Uterus (tissue), 4 donors: ENCODE results near the gene FBXW8. TPM values are rescaled to one million over a fixed set of nuclear protein-coding genes. Genes with fewer than 3 reads are reported as not detected.

Experiments
- DNase-seq, 2 donors: peaks; one replicate each; pipeline ENCODE4 v3.0.0-alpha.2; 2019 to 2020
- H3K27ac ChIP-seq, 2 donors: fragments of 200-600 bp; sonication (generic); 1 replicate in 1 of 2; 2 replicates in 1 of 2; pipeline ENCODE4 v1.5.1; 2016 to 2018
- H3K27me3 ChIP-seq, 2 donors: fragments of 200-600 bp; sonication (generic); one replicate each; pipeline ENCODE4 v1.5.1; 2018 to 2019; ENCODE audit warnings: control low read depth in 1 of 2
- H3K36me3 ChIP-seq, 2 donors: fragments of 200-600 bp; sonication (generic); one replicate each; pipeline ENCODE4 v1.5.1; 2019; ENCODE audit warnings: control low read depth in 1 of 2
- H3K4me1 ChIP-seq, 2 donors: fragments of 200-600 bp; sonication (generic); one replicate each; pipeline ENCODE4 v1.5.1; 2018 to 2019; ENCODE audit warnings: control low read depth in 1 of 2
- H3K4me3 ChIP-seq, 2 donors: fragments of 200-600 bp; sonication (generic); 1 replicate in 1 of 2; 2 replicates in 1 of 2; pipeline ENCODE4 v1.5.1; 2018 to 2019; ENCODE audit warnings: mild to moderate bottlenecking in 1 of 2
- H3K9me3 ChIP-seq, 2 donors: fragments of 200-600 bp; sonication (generic); one replicate each; pipeline ENCODE4 v1.5.1; 2019; ENCODE audit warnings: control low read depth in 1 of 2
- CTCF ChIP-seq, 4 experiments: fragments of 200-600 bp in 2 of 4; fragments of 450-650 bp in 2 of 4; sonication (generic) in 2 of 4; IDR thresholded peaks; one replicate each; pipeline ENCODE4 v1.5.1; 2016 to 2019; ENCODE audit warnings: antibody characterized with exemption in 4 of 4, mild to moderate bottlenecking in 2 of 4, moderate library complexity in 1 of 4
- POLR2A ChIP-seq, 2 donors: fragments of 450-650 bp; IDR thresholded peaks; one replicate each; pipeline ENCODE4 v1.6.1; 2016; ENCODE audit warnings: antibody characterized with exemption in 2 of 2, mild to moderate bottlenecking in 1 of 2, moderate library complexity in 1 of 2
- intact Hi-C: fragments of 100-400 bp; cut with DNase I; formaldehyde crosslinking; loops from one replicate; pipeline ENCODE4 v1.15.1; 2023; ENCODE audit warnings: low total_unique reads
- total RNA-seq, 4 donors: library from RNA; depleted of rRNA in 3 of 4; stranded (reverse); fragments of >200 nt in 3 of 4; gene quantifications; one replicate each; pipeline versions ENCODE4 v1.1.0 to v1.2.4, GENCODE V29; 2014 to 2023
- donor health status: DM: yes; HTN: yes; CAD: no.

The FBXW8 gene
- total RNA-seq, 4 donors from 2014 or later = 5.9 to 28.0 (median 15.3) TPM

DNA sequence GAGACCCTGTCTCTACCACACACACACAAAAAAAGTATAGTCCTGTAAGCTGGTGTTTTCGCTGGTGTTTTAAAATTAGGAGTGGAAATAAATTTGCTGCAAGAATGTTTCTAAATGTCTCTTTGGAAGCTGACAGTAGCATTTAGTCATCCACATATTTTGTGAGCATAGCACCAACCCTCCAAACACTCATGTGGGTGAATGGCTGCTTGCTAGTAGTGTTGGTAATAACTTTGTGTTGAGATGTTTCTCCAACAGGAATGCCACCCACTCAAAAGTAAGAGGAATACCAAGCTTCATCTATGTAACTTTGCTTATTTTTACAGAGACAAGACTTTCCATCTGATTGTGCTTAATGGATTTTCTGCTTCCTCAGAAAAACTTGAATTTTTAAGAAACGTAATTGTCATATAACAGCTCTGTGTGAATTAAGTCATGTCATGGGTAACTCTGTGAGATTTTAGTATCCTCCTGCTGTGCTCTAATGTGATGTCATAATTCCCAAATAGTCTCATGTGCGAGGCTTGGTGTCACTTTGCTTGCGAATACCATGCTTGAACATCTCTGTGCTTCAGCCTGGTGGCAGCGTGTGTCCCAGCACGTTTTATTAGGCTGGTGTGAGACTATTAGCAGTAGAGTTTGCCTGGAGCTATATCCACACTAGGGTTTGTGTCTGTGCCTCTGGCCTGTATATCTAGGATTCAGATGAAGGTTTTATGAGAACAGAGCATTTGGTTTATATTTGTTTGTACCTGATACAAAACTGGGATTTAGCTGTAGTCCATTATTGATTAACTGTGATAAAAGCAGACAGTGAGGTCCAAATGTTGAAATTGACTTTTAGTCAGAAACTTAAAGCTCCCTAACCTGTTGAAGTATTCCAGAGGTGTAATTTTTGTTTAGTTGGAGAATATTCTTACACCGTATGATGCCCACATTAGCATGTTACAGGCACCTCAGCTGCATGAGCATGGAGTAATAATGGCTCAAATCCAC lies 80.5 kb downstream of the FBXW8 start:
- H3K4me1 ChIP-seq = no peaks in the 10 kb centered on the region
- no peak overlapping the region for H3K27ac ChIP-seq

GRCh38 chr12:116996093-116996492 lies 85.3 kb downstream of the FBXW8 start:
- no peak for DNase-seq
- intact Hi-C loops = no loop called here
- TF ChIP-seq CTCF (IDR thresholded peaks at IDR 0.05) (no peak), POLR2A (IDR thresholded peaks at IDR 0.05) (no peak)

More for the DNA sequence above, 80.5 kb downstream of the FBXW8 start:
- Histone ChIP-seq H3K27me3 (no peaks in the 10 kb centered on the region), H3K4me3 (no peak overlapping the region), H3K36me3 (no peaks in the 10 kb centered on the region), H3K9me3 (no peaks in the 10 kb centered on the region)
- TF ChIP-seq POLR2A (IDR thresholded peaks at IDR 0.05) = no peak
- TF ChIP-seq CTCF (IDR thresholded peaks at IDR 0.05) = no peak
- no peak for DNase-seq
- intact Hi-C loops = no loop called here

GRCh38 chr12:116996621-116997020 lies 85.9 kb downstream of the FBXW8 start:
- intact Hi-C loops = no loop called here
- no peak overlapping the region for H3K27ac ChIP-seq

More at GRCh38 chr12:116996093-116996492, 85.3 kb downstream of the FBXW8 start:
- H3K9me3 ChIP-seq = no peaks in the 10 kb centered on the region
- no peak overlapping the region for H3K4me3 ChIP-seq
- no peaks in the 10 kb centered on the region for H3K27me3 ChIP-seq
- no peaks in the 10 kb centered on the region for H3K36me3 ChIP-seq
- no peaks in the 10 kb centered on the region for H3K4me1 ChIP-seq
- no peak overlapping the region for H3K27ac ChIP-seq

GRCh38 chr12:116999066-116999465 lies 88.3 kb downstream of the FBXW8 start:
- intact Hi-C loops = no loop called here
- H3K36me3 ChIP-seq = no peaks in the 10 kb centered on the region

More at GRCh38 chr12:116996621-116997020, 85.9 kb downstream of the FBXW8 start:
- H3K4me3 ChIP-seq = no peak overlapping the region
- no peaks in the 10 kb centered on the region for H3K9me3 ChIP-seq
- DNase-seq = no peak
- no peaks in the 10 kb centered on the region for H3K27me3 ChIP-seq
- H3K36me3 ChIP-seq = no peaks in the 10 kb centered on the region
- H3K4me1 ChIP-seq = no peaks in the 10 kb centered on the region
- TF ChIP-seq CTCF (IDR thresholded peaks at IDR 0.05) (no peak), POLR2A (IDR thresholded peaks at IDR 0.05) (no peak)

More at GRCh38 chr12:116999066-116999465, 88.3 kb downstream of the FBXW8 start:
- no peak for TF ChIP-seq POLR2A (IDR thresholded peaks at IDR 0.05)
- no peak for TF ChIP-seq CTCF (IDR thresholded peaks at IDR 0.05)
- H3K4me3 ChIP-seq = no peak overlapping the region
- H3K27ac ChIP-seq = no peak overlapping the region
- no peaks in the 10 kb centered on the region for H3K27me3 ChIP-seq
- H3K4me1 ChIP-seq = peaks cover 0 to 6% of the 10 kb centered on the region in 2 donors
- no peaks in the 10 kb centered on the region for H3K9me3 ChIP-seq
- DNase-seq = no peak
